Measurements from ENCODE around the gene HOXB2.
"Not testable (repeated sequence)": the region's sequence is repeated elsewhere in the genome, so short reads cannot be mapped to it uniquely, and the experiment has no call there.

Gene HOXB2

GRCh38 chr17:48539177-48539576 lies 5.7 kb downstream of the HOXB2 start:
- DNase-seq = no peak

- no peak for DNase-seq
Measured at GRCh38 chr17:48537316-48537715, 7.6 kb downstream of the HOXB2 start.

DNA sequence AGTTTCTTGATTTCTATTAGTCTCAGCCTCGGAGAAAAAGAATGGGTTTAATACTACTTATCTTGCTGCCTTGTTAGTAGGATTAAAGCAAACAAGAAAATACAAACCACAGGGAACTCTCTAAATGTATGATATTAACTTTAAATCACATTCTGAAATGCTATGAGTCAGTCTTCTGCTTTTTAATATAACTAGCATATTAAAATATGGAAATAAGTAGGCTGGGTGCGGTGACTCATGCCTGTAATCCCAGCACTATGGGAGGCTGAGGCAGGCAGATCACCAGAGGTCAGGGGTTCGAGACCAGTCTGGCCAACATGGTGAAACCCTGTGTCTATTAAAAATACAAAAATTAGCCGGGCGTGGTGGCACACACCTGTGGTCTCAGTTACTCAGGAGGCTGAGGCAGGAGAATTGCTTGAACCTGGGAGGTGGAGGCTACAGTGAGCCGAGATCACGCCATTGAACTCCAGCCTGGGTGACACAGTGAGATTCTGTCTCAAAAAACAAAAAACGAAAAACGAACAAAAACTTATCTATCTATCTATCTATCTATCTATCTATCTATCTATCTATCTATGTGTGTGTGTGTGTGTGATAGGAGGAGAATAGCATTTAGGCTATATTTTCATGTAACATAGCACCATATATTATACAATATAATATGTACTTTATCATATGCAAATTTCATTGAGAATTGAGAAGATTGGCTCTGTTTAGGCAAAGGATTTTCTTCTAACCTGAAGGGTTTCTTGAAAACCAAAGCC lies 8.9 kb downstream of the HOXB2 start:
- not testable (repeated sequence) for DNase-seq

- no peak for DNase-seq
Measured at GRCh38 chr17:48532261-48532660, 12.6 kb downstream of the HOXB2 start.

DNA sequence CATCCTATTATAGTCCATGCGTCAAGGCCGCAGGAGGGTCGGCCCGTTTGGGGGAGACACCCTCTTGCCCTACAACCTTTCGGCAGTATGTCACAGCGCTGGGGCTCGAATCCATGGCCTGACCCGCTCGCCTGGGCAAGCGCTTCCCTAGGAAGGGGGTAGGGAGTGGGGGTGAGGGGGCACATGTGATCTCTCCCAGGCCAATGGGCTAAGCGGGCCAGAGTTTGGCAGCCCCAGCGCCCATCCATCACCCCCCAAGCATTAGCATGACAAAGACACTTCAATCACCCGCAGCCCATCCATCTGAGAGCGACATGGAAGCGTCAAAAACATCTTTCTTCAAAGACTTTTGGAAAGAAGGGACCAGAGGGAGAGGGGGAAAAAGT lies 14.0 kb downstream of the HOXB2 start, which contains the start of gene HOXB1:
HOXB1 (minus strand) TSS at position 125 of the 386 bp plus-strand sequence; CDS start at position 18, 107 bp downstream.
- DNase-seq = no peak

GRCh38 chr17:48530208-48530886 lies 14.6 kb downstream of the HOXB2 start:
- DNase-seq = no peak

GRCh38 chr17:48529683-48530009 lies 15.3 kb downstream of the HOXB2 start:
- no peak for DNase-seq

DNA sequence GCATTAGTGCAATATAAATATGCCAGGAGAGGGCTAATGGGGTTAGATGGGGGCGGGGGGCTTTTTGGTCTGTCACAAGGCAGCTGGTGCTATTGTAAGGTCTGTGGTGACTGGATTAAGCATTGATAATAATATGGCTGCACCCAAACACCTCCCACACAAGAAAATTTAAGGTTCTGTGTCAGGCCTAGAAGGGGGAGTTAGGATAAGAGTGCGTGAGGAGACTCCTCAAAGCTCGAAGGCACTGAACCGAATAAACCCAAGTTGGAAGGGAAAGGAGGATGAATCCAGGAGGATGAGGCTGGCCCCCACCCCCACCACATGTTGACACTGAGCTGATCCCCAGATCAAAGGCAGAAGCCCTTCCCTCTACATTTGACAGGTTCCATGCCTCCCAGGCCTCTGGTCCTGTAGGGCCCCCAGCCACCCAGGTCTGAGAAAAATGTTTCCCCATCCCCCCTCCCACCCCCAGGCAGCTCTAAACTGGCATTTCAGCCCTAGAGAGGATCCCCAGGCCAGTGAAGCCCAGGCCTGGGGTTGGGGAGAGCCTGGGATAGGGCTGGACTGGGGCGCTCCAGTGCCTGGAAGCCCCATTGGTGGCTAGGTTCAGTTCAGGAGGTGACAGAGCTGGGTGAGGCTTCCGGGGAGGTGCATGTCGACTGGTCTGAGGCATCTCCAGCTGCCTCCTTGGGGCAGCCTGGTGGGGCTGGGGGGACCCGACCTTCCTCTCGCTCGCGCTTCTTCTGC lies 15.8 kb downstream of the HOXB2 start:
- DNase-seq = no peak

GRCh38 chr17:48528153-48528935 lies 16.6 kb downstream of the HOXB2 start:
- DNase-seq = no peak

GRCh38 chr17:48527547-48527932 lies 17.4 kb downstream of the HOXB2 start:
- DNase-seq = no peak

- DNase-seq = no peak
Measured at GRCh38 chr17:48526608-48527546, 18.0 kb downstream of the HOXB2 start.

DNA sequence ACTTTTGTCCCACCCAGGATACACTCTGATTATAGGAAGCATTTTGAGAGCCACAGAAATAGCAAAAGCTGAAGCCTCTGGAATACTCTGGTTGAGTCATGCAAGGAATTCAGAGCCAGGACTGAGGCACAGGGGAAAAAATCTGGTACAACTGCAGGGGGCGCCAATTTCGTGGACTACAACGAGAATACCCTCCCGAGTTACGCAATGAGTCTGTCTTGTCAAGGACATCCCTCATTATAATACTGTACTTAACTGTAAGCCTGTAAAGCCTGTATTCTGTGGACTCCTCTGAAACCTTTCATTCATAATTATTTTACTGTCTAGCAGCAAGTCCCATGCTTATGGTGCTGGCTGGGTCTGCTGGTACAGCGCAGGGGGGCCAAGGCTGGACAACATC lies 21.9 kb downstream of the HOXB2 start:
- DNase-seq = no peak

- DNase-seq = no peak
Measured at GRCh38 chr17:48522031-48522653, 22.8 kb downstream of the HOXB2 start.

- no peak for DNase-seq
Measured at GRCh38 chr17:48520631-48521079, 24.3 kb downstream of the HOXB2 start.

- no peak for DNase-seq
Measured at GRCh38 chr17:48519427-48519826, 25.5 kb downstream of the HOXB2 start.

DNA sequence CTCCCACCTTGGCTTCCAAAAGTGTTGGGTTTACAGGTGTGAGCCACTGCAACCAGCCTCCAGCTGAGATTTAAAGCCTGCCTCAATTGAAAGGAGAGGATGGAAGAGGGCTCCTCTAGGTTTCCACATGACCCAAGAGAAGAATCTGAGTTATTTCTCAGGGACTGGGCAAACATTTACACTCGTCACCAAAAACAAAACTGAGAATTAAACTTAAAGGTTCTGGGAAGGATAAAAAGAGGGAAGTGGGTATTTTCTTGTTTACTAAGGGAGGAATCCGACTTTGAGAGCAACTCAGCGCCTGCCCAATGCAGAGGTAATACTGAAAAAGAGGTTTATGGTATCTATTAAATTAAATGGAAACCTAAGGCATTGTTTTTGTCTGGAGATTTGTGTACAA lies 27.4 kb downstream of the HOXB2 start:
- no peak for DNase-seq

DNA sequence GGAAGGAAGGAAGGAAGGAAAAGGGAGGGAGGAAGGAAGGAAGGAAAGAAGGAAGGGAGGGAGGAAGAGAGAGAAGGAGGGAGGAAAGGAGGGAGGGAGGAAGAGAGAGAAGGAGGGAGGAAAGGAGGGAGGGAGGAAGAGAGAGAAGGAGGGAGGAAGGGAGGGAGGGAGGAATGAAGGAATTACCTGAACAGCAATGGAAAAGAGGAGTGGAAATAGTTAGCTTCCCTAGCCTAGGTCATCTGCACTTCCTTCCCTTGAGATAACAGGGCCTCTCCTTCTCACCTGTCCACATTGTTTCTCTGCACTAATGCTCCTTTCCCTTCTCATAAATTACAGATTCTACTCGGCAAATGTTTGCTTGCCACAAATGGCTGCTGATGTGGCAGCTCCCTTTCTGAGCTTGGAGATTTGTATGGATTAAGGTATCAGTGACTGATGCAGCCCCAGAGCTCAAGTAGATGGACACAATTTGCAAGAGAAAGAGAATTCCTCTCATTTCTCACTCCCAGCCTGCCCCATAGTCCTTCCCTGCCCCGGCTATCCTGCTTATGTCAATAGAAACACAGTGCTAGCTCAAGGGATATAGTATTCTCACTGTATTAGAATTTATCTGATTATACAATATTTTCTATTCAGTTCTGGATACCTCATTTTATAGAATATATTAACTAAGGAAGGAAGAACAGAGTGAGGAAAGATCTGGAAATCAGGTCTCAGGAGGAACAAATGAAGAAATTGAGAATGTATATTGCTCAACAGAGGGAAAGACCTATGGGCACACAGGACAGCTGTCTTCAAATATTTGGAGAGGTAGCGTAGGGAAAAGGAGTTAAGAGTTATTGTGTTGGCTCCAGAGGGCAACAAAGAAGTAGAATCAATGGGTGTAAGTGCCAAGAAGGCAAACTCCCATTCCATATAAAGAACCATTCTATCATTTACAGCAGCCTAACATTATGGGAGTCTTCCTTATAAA lies 28.7 kb downstream of the HOXB2 start:
- DNase-seq = no peak

DNA sequence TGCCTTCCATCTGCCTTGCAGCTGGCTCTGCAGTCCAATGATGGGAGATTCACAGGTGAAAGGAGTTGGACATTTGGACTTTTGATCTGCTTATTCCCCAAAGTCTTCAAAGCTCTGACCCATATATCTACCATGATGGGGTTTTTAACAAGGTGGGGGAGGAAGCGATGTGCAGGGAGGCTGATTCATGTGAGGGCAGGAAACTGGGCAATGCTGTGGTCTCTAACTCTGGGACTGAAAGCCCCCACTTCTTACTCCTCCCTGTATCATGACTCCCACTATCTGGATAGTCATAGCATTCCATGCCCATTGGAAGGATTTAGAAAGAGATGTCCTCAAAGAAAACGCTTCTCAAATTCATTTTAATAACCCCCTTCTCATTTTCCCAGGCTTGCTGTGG lies 30.4 kb downstream of the HOXB2 start:
- no peak for DNase-seq

- no peak for DNase-seq
Measured at GRCh38 chr17:48513666-48514455, 31.0 kb downstream of the HOXB2 start.
